ENCODE data around the gene TAS1R3. TPM values are rescaled to one million over a fixed set of nuclear protein-coding genes. Genes with fewer than 3 reads are reported as not detected.

Gene TAS1R3
- total RNA-seq, 4 donors from 2014 or later, result 0.13 to 0.57 (median 0.30) TPM

GRCh38 chr1:1353389-1354151, 22.5 kb downstream of the TAS1R3 start:
- WGBS, 2 donors, result 20% methylated on average over 9 of the region's 28 CpGs; no CpG with 5 or more reads in 1 of the 2 donors
- intact Hi-C loops (cut with DNase I), result no loop called here
- H3K4me1 ChIP-seq, result peaks cover 38 to 74% (median 56%) of the 10 kb centered on the region in 3 donors
- peak overlapping the region in 1 of 4 donors; percentile 61 for H3K4me3 ChIP-seq
- DNase-seq, result no peak
- no peaks in the 10 kb centered on the region for H3K9me3 ChIP-seq
- no peak for TF ChIP-seq CTCF (IDR thresholded peaks at IDR 0.05)
- no peak for TF ChIP-seq POLR2A (IDR thresholded peaks at IDR 0.05)
- H3K27ac ChIP-seq, result no peak overlapping the region
- H3K27me3 ChIP-seq, result peaks cover 0 to 67% (median 12%) of the 10 kb centered on the region in 4 donors
- peaks cover 0 to 23% (median 0%) of the 10 kb centered on the region in 3 donors for H3K36me3 ChIP-seq

- peaks cover 46 to 84% (median 57%) of the 10 kb centered on the region in 3 donors for H3K4me1 ChIP-seq
- peak overlapping the region in 2 of 4 donors; percentile 50 to 61 for H3K4me3 ChIP-seq
- DNase-seq, result no peak
- peak overlapping the region in 2 of 4 donors; percentile 88 to 92 for H3K27ac ChIP-seq
- WGBS, 2 donors, result 33% methylated on average over 9 of the region's 116 CpGs; no CpG with 5 or more reads in 1 of the 2 donors
- peaks cover 0 to 23% (median 0%) of the 10 kb centered on the region in 3 donors for H3K36me3 ChIP-seq
- peaks cover 0 to 77% (median 12%) of the 10 kb centered on the region in 4 donors for H3K27me3 ChIP-seq
- intact Hi-C loops (cut with DNase I), result no loop called here
- TF ChIP-seq POLR2A (IDR thresholded peaks at IDR 0.05), result no peak
- TF ChIP-seq CTCF (IDR thresholded peaks at IDR 0.05), result no peak
- no peaks in the 10 kb centered on the region for H3K9me3 ChIP-seq
Observed at GRCh38 chr1:1354271-1355247, 23.5 kb downstream of the TAS1R3 start.

GRCh38 chr1:1355416-1355815, 24.3 kb downstream of the TAS1R3 start:
- Histone ChIP-seq H3K36me3 (peaks cover 0 to 23% (median 0%) of the 10 kb centered on the region in 3 donors), H3K27ac (peak overlapping the region in 3 of 4 donors; percentile 82 to 92 (median 88)), H3K4me3 (peak overlapping the region in 2 of 4 donors; percentile 50 to 61), H3K27me3 (peaks cover 0 to 85% (median 12%) of the 10 kb centered on the region in 4 donors), H3K9me3 (no peaks in the 10 kb centered on the region), H3K4me1 (peaks cover 53 to 93% (median 57%) of the 10 kb centered on the region in 3 donors)
- TF ChIP-seq CTCF (IDR thresholded peaks at IDR 0.05) (no peak), POLR2A (IDR thresholded peaks at IDR 0.05) (no peak)
- no CpG with 5 or more reads among the region's 52 CpGs for WGBS, 2 donors
- intact Hi-C loops (cut with DNase I), result no loop called here
- DNase-seq, result no peak

GRCh38 chr1:1356166-1356795, 25.2 kb downstream of the TAS1R3 start:
- TF ChIP-seq CTCF (IDR thresholded peaks at IDR 0.05) (no peak), POLR2A (IDR thresholded peaks at IDR 0.05) (no peak)
- H3K4me3 ChIP-seq, result peak overlapping the region in 3 of 4 donors; percentile 43 to 61 (median 50)
- H3K9me3 ChIP-seq, result no peaks in the 10 kb centered on the region
- DNase-seq, result no peak
- 31% methylated on average over 5 of the region's 8 CpGs; no CpG with 5 or more reads in 1 of the 2 donors for WGBS, 2 donors
- peaks cover 55 to 100% (median 56%) of the 10 kb centered on the region in 3 donors for H3K4me1 ChIP-seq
- H3K36me3 ChIP-seq, result peaks cover 0 to 23% (median 0%) of the 10 kb centered on the region in 3 donors
- intact Hi-C loops (cut with DNase I), result no loop called here
- peaks cover 0 to 93% (median 12%) of the 10 kb centered on the region in 4 donors for H3K27me3 ChIP-seq
- H3K27ac ChIP-seq, result peak overlapping the region; percentile 65 to 92 (median 85)
